Raji (cell line): ENCODE data around the gene RAI14.

Experiments
- POLR2A ChIP-seq: IDR thresholded peaks from 2 replicates; pipeline ENCODE4 v1.6.1; 2011; ENCODE audit warnings: low read depth, low read length, control low read depth; ENCODE audit not compliant: insufficient read depth

RAI14 gene

GRCh38 chr5:34656001-34656699, at the start of gene RAI14:
TSS of gene RAI14 (plus strand) at chr5:34656328. CDS start at chr5:34686920, 30,592 bp downstream.
- no peak for TF ChIP-seq POLR2A

DNA sequence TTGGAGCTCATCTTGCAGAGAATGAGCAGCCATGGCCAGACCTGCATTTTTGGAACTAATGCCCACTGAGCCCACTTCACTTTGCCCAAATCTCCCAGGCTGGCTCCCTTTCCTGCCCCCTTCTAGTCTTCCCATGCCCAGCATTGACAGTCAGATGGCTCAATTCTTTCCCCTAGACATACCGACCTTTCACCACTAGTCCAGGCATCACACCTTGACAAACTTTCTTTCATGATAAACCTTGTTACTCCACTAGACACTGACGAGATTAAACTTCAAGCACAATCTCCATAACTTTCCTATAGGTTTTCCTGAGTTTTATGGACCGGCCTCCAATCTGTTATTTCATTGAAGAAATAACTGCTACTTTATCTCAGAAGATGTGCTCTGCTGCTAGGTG, 47.8 kb upstream of the RAI14 start:
- no peak for TF ChIP-seq POLR2A

DNA sequence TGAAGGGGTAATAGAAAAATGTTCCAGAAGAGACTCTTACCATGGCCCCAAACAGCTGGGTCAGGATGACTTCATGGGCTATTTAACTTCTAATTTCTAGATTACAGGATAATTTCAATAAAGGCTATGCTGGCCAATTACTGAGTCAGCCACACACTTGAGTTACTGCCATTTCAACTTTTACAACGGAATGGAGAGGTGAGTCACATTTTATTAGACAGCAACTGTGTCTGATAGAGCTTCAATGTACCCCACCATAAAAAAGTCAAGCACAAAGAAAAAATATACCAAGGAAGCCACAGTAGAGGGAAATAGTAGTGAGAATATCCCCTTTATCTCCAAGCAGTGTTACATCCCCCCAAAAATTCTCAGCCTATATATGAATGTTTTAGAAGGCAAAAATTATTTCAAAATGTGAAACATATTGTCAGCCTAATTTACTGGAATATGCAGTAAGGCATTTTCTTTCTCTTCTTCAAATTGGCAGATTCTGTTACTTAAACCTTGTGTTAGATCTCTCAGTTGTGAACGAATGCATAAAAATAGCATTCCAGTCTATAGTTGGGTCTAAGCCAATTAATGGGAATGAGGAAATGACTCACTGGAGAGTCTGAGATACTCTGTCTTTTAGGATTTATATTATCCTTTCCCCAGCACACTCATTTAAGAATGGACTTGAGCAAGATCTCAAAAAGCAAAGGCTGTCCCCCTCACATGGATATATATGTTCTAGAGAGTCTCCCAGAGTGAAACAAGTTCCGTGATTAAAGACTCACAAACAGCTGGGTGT, 47.1 kb upstream of the RAI14 start:
- no peak for TF ChIP-seq POLR2A

DNA sequence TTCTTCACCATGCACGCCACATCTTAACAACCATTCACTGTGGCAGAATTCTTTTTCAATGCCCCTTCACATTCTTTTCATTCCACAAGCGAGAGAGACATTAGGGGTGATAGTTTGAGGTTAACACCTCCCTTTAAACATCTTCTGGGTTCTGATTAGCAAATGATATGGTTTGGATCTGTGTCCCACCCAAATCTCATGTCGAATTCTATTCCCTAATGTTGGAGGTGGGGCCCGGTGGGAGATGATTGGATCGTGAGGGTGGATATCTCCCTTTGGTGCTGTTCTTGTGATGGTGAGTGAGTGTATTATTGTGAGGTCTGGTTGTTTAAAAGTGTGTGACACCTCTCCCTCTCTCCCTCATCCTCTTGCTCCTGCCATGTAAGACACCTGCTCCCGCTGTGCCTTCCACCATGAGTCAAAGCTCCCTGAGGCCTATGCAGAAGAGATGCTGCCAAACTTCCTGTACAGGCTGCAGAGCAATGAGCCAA, 46.1 kb upstream of the RAI14 start:
- TF ChIP-seq POLR2A = no peak

DNA sequence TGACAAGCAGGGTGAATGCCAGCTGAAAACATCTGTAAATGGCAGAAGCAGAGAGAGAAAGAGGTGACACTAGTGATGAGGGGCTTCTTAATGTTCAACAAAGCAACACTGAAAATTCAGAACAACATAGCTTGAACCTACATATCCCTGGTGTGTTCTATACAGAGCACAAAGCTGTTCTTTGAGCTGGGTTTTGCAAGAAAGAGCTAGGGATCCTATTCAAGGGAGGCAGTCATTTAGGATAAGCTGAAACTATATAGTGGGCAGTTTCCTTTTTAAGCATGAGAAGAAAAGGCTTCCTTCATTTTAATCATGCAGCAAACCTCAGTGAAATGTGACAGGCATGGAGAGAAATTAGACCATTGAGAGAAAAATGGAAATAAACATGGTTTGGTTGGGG, 45.6 kb upstream of the RAI14 start:
- TF ChIP-seq POLR2A = no peak

- TF ChIP-seq POLR2A = no peak
These were observed 44.4 kb upstream of the RAI14 start for GRCh38 chr5:34611464-34612415.

DNA sequence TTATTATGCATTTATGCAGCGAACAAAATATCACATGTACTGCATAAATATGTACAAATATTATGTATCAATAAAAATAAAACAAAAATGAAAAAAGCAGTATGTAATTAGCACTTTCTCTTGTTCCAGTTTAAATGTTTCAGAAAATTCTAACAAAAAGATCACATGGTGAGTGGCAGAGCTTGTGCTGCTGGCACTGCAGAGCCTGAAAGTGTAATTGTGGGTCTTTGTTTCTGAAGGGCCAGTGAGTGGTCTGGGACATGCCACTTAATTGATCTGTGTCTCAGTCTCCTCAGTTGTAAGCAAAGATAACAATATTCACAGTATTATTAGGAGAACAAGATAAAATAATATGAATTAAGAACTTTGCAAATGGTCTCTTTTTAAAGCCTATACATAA, 39.5 kb upstream of the RAI14 start:
- no peak for TF ChIP-seq POLR2A

GRCh38 chr5:34618371-34619065, 37.6 kb upstream of the RAI14 start:
- TF ChIP-seq POLR2A = no peak

DNA sequence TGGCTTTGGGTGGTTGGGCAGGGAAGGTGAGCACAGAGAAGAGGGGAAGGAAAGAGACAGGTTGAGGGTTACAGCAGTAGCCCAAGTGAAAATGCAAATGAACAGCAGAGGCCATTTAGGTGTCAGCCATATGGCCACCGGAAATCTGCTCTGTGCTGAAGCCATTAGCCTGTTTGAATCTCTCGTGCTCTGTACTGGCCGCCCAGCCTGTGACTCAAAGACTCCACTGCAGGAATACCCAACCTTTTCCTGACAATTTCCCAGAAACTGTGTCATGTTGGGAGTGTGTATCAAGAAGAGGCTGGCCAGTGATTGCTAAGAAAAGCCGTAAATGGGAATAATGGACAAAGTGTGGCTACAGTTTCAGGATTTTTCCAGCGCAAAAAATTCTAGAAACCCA, 35.9 kb upstream of the RAI14 start:
- TF ChIP-seq POLR2A = no peak

DNA sequence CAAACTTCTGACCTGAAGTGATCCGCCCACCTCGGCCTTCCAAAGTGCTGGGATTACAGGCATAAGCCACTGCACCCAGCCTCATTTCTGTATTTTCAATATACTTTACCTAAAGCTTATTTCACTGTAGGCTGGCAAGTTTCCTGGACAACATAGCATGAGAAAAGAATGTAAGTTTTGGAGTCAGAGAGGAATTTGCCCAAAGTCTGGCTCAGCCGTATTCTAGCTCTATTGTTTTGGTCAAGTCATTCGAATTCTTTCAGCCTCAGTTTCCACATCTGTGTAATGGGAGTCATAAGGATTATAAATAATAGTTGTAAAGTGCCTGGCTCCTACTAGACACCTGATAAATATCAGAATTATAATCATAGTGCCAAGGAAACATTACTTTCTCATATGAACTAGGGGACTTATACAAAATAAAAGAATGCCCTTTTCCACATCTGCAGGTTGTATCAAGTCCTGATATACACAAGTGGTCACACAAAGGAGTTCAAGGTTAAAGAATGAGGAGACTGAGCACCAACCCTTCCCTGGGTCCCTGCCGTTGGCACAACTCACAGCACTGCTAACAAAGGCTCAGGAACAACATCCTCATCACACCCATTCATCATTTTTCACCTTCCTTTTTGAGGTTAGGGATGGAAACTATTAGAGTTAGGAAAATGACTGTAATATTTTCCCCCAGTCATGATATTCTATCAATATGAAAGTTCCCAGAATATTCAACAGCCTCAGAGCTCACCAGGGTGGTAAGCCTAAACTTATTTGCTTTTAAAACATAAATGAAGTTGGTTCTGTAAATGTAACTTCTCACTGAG, 34.6 kb upstream of the RAI14 start:
- TF ChIP-seq POLR2A = no peak

- no peak for TF ChIP-seq POLR2A
These were observed 34.1 kb upstream of the RAI14 start for GRCh38 chr5:34622098-34622400.

- no peak for TF ChIP-seq POLR2A
These were observed 31.4 kb upstream of the RAI14 start for GRCh38 chr5:34624691-34625090.

DNA sequence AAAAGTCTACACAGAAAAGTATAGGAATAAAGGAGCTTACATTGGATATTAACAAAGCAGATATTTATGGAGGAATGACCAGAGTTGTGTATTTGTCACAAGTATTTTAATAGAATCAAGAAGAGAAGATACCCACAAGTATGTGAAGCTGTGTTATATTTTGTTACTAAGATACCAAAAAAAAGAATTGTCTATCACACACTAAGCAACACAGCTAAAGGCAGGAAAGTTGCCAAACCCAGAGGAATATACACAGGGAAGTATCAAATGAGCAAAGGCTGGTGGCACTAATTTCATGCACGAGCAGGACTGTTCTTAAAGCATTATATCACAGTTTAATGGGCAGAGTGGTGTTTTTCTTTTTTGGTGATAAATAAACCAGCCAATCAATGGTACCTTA, 30.9 kb upstream of the RAI14 start:
- no peak for TF ChIP-seq POLR2A

DNA sequence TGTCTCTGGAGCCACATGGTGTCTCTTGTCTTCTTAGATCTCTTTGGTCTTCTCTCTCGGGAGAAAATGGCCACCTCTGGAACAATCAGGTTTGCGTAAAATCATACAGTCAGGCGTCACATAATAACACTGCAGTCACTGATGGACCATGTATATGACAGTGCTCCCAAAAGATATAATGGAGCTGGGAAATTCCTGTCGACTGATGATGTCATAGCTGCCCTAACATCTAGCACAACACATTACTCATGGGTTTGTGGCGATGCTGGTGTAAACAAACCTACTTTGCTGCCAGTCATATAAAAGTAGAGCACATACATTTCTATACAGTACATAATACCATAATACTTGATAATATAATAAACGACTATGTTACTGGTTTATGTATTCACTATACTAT, 30.1 kb upstream of the RAI14 start:
- TF ChIP-seq POLR2A = no peak
